ENCODE results near the gene UBN1. TPM values are rescaled to one million over a fixed set of nuclear protein-coding genes. Genes with fewer than 3 reads are reported as not detected.

Gene UBN1
- polyA plus RNA-seq, 3 donors = 5.3 to 24.5 (median 7.3) TPM

GRCh38 chr16:4920826-4921225, 73.5 kb downstream of the UBN1 start:
- Histone ChIP-seq H3K27ac (ENCODE audit: low read depth in 1 of 2, low read length in 2 of 2) (no peak overlapping the region), H3K9ac (ENCODE audit: insufficient read depth, low read length, poor library complexity, severe bottlenecking) (no peak overlapping the region), H3K4me3 (replicated peaks in 1 of 3; ENCODE audit: low read depth in 2 of 3, low read length in 3 of 3) (no peak overlapping the region), H2AFZ (ENCODE audit: insufficient read depth, low read depth, low read length, poor library complexity, severe bottlenecking) (no peak overlapping the region), H3K36me3 (replicated peaks in 1 of 2; ENCODE audit: control insufficient read depth in 1 of 2, insufficient read depth in 2 of 2, low read length in 2 of 2) (no peaks in the 10 kb centered on the region), H3K79me2 (ENCODE audit: insufficient read depth, low read length) (no peaks in the 10 kb centered on the region), H4K20me1 (ENCODE audit: insufficient read depth, low read length) (no peaks in the 10 kb centered on the region), H3K4me2 (replicated peaks; ENCODE audit: extremely low read depth, low read length, poor library complexity, severe bottlenecking) (no peak overlapping the region), H3K27me3 (ENCODE audit: control insufficient read depth in 2 of 2, insufficient read depth in 2 of 2, low read length in 2 of 2) (no peaks in the 10 kb centered on the region), H3K9me3 (replicated peaks in 1 of 2; ENCODE audit: control insufficient read depth in 1 of 2, insufficient read depth in 1 of 2, low read length in 2 of 2) (peaks cover 0 to under 1% of the 10 kb centered on the region in 2 donors), H3K4me1 (ENCODE audit: control insufficient read depth in 1 of 2, insufficient read depth in 2 of 2, low read length in 2 of 2) (no peaks in the 10 kb centered on the region)
- Mint-ChIP-seq H3K36me3 (no peaks in the 10 kb centered on the region), H3K9me3 (peaks cover 1 to 6% (median 3%) of the 10 kb centered on the region in 7 donors), H3K27me3 (ENCODE audit: low read depth in 3 of 3) (peaks cover 11 to 27% (median 15%) of the 10 kb centered on the region in 3 donors), H3K4me3 (no peak overlapping the region), H3K4me1 (no peaks in the 10 kb centered on the region), H3K27ac (no peak overlapping the region)
- 84% methylated on average over 5 of the region's 5 CpGs for WGBS (ENCODE audit: insufficient coverage)
- no peak for TF ChIP-seq CTCF (IDR thresholded peaks at IDR 0.05)
- no peak for DNase-seq
- intact Hi-C loops (cut with micrococcal nuclease) = no loop called here

GRCh38 chr16:4922721-4923342, 75.6 kb downstream of the UBN1 start:
- H3K27me3 ChIP-seq (ENCODE audit: control insufficient read depth in 2 of 2, insufficient read depth in 2 of 2, low read length in 2 of 2) = no peaks in the 10 kb centered on the region
- no peak overlapping the region for H3K27ac ChIP-seq (ENCODE audit: low read depth in 1 of 2, low read length in 2 of 2)
- no peak for DNase-seq
- WGBS (ENCODE audit: insufficient coverage) = 94% methylated on average over 8 of the region's 18 CpGs
- H3K36me3 ChIP-seq (replicated peaks in 1 of 2; ENCODE audit: control insufficient read depth in 1 of 2, insufficient read depth in 2 of 2, low read length in 2 of 2) = no peaks in the 10 kb centered on the region
- H3K36me3 Mint-ChIP-seq = peaks cover 0 to 1% of the 10 kb centered on the region in 2 donors
- H3K4me3 Mint-ChIP-seq = no peak overlapping the region
- H3K4me2 ChIP-seq (replicated peaks; ENCODE audit: extremely low read depth, low read length, poor library complexity, severe bottlenecking) = no peak overlapping the region
- H3K9ac ChIP-seq (ENCODE audit: insufficient read depth, low read length, poor library complexity, severe bottlenecking) = no peak overlapping the region
- no peaks in the 10 kb centered on the region for H3K4me1 ChIP-seq (ENCODE audit: control insufficient read depth in 1 of 2, insufficient read depth in 2 of 2, low read length in 2 of 2)
- intact Hi-C loops (cut with micrococcal nuclease) = no loop called here
- peaks cover 16 to 19% of the 10 kb centered on the region in 2 donors for H3K9me3 ChIP-seq (replicated peaks in 1 of 2; ENCODE audit: control insufficient read depth in 1 of 2, insufficient read depth in 1 of 2, low read length in 2 of 2)
- no peaks in the 10 kb centered on the region for H3K79me2 ChIP-seq (ENCODE audit: insufficient read depth, low read length)
- no peak for TF ChIP-seq CTCF (IDR thresholded peaks at IDR 0.05)
- H3K9me3 Mint-ChIP-seq = peaks cover 15 to 24% (median 22%) of the 10 kb centered on the region in 7 donors
- H3K4me3 ChIP-seq (replicated peaks in 1 of 3; ENCODE audit: low read depth in 2 of 3, low read length in 3 of 3) = no peak overlapping the region
- H3K27ac Mint-ChIP-seq = peak overlapping the region in 1 of 7 donors; percentile 45
- H3K27me3 Mint-ChIP-seq (ENCODE audit: low read depth in 3 of 3) = peaks cover 12 to 28% (median 14%) of the 10 kb centered on the region in 3 donors
- no peak overlapping the region for H2AFZ ChIP-seq (ENCODE audit: insufficient read depth, low read depth, low read length, poor library complexity, severe bottlenecking)
- no peaks in the 10 kb centered on the region for H3K4me1 Mint-ChIP-seq
- no peaks in the 10 kb centered on the region for H4K20me1 ChIP-seq (ENCODE audit: insufficient read depth, low read length)
